NCI-H1105 (cell line): ENCODE results near the gene ADGRA1.

Experiments
- DNase-seq: peaks from one replicate; lab custom pipeline; 2025; lab: John Stamatoyannopoulos, UW

ADGRA1 gene

DNA sequence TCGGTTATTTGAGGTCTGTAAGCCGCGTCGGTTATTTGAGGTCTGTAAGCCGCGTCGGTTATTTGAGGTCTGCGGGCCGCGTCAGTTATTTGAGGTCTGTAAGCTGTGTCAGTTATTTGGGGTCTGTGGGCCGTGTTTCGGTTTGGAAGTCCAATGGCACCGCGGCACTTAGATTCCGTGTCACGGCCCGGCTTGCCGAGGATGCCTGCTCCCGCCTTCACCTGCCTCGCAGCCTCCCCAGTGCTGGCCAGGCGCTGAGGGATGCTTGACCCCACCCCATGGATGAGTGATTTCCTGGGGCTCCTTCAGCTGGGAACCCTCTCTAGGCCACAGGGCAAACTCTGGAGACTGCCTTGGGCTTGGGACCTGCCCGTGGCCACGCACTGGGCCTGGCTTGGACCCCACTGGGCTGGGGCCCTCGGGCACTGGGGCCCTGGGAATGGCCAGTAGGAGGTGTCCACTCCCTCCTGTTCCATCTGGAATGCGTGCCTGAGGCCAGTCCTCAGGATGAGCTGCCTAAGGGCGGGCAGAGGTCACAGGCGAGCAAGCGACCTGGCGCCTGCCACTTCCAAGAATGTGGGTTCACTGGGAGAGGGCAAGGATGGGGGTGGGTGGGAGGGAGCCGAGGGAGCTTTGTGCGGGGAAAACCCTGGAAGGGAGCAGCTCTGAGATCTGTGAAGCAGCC lies 25.6 kb downstream of the ADGRA1 start:
- no peak for DNase-seq

DNA sequence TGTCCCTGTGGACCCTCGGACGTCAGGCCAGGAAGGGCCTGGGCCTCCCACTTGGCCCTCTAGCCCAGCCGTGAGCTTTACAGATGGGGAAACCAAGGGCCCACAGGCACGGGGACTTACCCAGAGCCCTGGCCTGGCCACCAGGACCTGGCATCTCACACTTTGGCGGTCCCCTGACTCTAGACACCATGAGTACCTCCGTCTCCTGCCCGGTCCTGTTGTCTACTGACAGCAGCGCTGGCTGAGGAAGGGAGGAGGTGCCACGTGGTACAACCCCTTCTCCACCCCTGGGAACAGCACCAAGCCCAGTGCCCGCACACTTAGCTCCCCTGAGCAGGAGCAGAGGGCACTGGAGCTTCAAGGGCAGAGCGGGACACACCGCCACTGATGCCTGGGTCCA lies 26.1 kb downstream of the ADGRA1 start:
- no peak for DNase-seq

DNA sequence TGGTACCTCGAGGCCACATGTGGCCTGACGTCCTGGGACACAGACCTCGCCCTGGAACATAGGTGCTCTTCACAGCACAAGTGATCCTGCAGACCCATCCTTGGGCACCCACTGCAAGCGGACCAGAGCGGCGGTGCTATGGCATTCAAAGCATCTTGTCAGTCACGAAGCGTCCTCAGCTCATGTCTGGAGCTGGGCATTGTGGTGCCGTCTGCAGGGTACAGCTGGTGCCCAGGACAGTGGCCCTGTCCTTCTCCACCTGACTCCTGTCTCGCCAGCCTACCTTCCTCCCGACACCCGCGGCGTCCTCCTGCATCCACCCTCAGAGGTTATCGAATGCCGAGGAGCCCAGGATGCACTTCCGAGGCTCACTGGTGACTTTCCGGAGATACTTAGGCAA lies 26.5 kb downstream of the ADGRA1 start:
- DNase-seq, result no peak

DNA sequence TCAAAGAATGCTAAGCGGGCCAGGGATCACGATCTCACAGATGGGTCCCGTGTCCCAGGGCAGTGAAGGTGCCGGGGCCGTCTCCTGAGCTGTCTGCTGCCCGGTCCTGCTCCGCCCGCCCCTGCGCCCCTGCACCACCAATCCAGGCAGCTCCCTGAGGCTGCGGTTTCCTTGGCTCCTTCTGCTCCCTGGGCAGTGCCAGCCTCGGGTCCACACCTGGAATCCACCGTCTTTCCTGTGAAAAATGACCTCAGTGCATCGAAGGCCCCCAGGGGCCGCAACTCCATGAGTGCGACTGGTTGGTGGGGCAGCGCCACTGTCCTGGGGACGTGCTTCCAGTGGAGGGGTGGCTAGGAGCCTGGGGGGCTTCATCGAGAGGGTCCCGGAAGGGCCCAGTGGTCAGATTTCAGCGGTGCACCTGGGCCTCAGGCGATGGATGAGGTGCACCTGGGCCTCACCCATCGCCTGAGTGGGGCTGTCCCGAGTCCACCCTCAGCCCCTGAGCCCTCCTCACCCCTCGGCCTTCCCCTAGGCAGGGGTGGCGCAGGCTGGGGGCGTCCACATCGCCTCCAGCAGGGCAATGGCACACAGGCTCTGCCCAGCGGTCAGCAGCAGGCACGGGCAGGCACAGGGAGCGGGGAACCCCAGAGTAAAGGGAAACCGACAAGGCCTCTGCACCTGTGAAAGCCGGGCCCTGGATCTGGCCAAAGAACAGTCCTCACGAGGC lies 27.2 kb downstream of the ADGRA1 start:
- no peak for DNase-seq

DNA sequence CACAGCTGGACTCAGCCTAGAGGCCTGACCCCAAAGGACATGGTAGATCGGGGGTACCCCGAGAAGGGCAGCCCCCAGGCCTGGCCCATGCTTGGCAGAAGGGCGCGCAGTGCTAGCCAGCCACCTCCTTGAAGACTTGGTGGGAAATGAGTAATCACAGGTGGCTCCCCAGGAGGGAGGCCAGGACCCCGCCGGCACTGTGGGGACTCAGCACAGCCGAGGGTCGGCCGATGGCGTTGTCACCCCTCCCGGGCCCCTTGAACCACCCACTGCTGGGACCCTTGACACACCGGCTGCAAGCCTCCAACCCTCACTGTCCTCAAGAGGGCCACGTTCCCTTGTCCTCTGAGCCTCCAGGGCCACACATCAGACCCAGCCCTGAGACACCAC lies 27.7 kb downstream of the ADGRA1 start:
- no peak for DNase-seq

DNA sequence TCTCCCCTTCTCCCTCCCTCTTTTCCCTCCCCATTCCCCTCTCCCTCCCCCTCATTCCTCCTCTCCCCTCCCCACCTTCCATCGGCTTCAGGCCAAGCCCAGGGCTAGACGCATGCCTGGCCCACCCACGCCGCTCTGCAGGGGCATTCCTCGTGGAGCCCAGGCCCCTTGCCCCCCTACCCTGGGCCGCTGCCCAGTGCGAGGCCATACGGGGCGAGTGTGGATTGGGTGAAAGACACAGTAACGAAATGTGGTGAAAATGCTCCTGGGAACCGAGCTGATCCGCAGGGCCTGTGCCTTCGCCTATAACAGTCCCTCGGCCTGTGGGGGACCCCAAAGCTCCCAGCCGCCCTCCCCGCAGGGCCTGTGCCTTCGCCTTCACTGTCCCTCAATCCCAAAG lies 28.3 kb downstream of the ADGRA1 start:
- DNase-seq, result no peak

DNA sequence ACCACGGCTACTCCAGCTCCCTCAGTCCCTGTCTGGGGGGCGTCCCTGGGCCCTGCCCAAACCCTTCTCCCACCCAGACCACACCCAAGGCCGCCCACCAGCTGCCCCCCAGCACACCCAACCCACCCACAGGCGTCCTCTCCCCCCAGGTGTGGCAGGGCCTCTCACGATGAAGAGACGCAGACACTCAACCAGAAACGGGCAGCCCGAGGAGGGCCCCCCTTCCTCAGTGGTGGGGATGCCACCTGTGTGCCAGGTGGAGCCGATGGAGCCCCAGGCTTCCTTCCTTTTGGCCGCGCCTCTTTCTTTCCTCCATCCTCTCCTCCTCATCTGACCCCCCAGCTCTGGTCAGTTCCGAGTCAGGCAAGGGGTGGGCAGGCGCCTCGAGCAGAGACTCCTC lies 28.7 kb downstream of the ADGRA1 start:
- DNase-seq, result no peak

DNA sequence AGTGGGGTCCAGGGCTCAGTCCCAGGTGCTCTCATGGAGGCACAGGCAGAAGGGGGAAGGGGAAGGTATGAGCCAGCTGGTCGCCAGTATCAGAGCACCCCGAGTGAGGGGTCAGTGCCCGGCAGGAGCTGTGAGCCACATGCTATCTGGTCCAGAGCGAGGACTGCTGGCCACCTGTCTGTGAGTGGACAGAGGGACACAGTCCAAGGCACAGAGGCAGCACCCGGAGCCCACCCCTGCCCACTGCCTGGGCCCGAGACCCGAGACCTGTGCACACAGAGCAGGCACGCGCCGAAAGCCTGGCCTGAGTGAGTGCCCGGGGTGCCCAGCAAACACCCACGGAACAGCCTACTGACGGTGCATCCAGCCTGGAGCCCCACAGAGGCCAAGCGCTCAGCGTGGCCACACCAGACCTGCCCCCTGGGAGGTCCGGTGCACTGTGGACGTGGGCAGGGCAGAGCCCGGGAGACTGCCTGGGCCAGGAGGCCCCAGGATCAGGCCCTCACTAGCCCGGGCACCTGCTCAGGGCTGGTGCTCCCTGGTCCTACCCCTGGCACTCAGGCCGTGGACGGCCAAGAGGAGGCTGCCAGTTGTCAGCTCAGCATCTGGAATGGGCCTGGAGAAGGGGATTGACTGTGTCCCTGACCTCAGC lies 29.4 kb downstream of the ADGRA1 start:
- DNase-seq, result no peak

DNA sequence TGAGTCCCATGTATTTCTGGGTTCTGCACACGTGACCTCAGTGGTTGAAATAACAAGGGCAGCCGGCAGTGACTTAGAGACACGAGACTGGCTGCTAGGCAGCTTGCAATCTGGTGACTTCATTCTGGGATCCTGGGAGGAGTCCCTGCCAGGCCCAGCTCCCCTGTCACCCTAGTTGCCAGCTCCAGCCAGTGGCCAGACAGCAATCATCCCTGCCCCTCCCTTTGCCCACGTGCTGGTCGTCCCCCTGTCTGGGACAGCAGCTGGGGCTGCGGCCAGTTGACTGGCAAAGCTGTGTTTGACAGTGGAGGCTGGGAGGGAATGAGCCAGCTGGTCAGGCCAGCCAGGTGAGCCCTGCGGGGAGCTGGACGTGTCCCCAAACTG lies 30.0 kb downstream of the ADGRA1 start:
- DNase-seq, result no peak

DNA sequence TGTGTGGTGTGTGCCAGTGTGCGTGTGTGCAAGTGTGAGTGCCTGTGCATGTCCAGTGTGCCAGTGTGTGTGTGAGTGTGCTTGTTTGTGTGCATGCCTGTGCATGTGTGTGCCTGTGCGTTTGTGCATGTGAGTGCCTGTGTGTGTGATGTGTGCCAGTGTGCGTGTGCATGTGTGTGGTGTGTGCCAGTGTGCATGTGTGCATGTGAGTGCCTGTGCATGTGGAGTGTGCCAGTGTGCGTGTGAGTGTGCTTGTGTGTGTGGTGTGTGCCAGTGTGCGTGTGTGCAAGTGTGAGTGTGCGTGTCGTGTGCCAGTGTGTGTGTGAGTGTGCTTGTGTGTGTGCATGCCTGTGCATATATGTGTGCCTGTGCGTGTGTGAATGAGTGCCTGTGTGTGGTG lies 33.8 kb downstream of the ADGRA1 start:
- DNase-seq, result no peak

DNA sequence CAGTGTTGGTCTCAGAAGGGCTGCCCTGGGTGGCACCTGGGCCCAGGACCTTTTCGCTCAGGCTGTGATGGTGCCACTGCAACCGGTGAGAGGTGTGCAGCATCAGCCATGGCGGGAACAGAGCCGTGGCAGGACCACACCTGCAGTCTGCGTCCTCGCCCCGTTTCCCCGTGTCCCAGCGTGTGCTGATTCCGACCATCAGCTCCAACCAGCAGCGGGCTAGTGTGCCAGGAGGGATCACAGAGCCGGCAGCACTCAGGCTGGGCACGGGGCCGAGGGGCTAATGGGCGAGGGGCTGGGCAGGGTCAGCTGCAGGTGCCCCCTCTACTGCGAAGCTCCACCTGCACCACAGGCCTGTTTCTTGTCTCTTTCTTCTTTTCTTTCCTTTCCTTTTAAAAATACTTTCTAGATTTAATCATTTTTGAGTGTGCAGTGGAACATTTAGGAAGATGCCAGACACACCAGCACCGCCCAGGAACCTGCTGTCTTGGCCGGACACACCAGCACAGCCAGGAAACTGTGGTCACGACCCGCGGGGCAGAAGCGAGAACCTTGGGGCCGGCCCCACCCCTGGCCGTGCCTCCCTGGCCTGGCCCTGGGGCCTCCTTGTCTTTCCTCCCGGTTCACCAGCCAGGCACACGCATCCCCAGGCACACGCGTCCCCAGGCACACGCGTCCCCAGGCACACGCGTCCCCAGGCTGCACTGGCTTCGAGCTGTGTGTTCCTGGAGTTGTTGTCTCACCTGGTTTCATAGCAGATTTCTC lies 34.6 kb downstream of the ADGRA1 start:
- no peak for DNase-seq

DNA sequence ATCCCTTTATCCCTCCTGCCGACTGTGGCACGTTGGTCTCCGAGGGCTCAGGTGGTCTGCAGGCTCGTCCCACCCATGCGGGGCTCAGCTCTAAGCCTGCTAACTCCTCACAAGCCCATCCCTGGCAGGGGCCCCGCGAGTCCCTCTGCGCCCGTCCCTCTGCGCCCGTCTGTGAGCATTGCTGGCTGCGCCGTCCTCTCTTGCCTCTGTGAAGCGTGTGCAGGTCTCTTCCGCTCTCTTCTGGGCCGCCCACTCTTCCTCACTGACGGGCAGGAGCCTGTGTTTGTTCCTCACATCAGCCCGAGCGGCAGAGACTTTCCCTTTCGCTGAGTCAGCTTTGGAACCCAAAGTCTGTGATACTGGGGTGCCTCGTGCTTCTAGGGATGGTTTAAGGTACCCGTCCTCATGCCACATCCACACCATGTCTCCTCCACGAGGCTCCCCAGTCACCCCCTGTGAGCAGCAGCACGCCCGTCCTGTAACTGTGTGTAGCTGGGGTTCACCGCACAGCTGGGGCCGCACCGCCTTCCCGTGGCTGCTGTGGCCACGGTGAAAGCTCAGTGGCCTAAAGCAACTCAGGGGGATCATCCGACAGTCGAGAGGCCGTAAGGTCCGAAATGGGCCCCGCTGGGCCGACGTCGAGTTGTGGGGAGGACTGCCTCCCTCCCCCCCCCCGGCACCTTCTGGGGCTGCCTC lies 35.5 kb downstream of the ADGRA1 start:
- DNase-seq, result no peak

DNA sequence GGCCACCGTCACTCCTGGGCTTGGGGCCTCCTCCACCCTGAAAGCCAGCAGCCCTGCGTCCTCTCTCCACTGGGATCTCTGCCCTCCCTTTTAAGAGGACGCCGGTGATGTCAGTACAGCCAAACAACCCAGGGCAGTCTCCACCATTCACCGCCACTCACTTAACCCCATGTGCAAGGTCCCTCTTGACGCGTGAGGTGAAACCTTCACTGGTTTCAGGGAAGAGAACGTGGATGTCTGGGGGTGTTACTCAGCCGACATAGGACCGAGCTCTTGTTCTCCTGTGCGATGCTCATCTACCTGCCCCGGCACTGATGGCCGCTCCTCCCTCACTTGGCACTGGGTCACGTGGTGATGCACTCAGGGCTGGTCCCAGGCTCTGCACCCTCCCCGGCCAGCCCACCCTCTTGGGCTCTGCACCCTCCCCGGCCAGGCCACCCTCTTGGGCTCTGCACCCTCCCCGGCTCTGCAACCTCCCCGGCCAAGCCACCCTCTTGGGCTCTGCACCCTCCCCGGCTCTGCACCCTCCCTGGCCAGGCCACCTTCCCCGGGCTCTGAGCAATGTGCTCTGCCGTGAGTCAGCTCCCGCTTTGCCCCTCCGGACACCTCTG lies 36.1 kb downstream of the ADGRA1 start:
- DNase-seq, result no peak

DNA sequence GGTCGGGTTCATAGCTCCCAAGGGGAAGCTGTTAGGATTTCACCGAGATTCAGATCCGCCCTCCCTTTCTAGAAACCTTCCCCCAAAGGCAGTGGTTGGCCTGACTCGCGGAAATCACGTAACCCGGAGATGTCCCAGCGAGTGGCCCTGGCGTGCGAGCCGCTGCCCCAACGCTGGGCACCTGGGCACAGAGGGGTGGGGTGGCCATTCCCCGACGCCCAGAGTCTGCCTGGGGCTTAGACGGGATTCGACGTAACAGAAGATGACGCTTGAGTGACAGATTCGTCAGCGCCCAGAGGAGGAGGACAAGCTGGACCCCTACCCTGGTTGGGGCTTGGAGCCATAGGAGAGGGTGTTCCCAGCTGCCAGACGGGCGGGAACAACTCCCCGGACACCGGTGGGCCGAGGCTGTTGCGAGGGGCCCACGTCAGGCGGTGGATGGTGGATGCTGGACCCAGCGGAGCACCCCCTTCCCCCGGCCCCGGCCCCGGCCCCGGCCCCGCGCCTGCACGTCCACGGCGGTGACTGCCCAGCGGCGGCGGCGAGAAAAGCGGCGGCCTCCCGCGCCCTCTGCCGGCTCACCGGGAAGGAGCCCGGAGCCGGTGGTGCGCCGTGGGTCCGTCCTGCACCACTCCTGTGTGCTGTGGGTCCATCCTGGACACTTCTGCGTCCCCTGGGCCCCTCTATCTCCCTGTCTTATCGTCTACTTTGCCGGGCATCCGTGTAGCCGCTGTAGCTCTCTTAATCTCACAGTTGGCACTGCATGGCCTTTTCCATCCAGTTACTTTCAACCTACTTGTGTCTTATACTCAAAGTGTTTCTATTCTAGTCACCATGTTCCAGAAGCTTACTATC lies 36.9 kb downstream of the ADGRA1 start:
- no peak for DNase-seq

DNA sequence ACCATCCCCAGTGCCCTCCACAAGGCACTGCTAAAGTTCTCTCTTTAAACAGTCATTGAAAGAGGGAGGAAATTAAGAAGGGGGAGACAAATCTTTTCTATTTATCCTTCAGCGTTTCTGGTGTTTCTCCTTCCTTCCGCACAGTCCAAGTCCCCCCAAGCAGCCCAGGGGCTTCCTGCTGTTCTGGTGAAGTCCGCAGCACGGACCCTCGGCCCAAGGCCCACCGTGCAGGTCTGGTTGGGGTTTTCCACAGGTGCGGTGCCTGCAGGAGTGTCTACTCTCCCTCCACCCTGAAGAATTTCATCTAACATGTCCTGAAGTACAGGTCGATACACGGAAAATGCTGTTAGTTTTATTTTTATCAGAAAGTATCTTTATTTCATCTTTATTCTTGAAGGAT lies 38.2 kb downstream of the ADGRA1 start:
- no peak for DNase-seq

DNA sequence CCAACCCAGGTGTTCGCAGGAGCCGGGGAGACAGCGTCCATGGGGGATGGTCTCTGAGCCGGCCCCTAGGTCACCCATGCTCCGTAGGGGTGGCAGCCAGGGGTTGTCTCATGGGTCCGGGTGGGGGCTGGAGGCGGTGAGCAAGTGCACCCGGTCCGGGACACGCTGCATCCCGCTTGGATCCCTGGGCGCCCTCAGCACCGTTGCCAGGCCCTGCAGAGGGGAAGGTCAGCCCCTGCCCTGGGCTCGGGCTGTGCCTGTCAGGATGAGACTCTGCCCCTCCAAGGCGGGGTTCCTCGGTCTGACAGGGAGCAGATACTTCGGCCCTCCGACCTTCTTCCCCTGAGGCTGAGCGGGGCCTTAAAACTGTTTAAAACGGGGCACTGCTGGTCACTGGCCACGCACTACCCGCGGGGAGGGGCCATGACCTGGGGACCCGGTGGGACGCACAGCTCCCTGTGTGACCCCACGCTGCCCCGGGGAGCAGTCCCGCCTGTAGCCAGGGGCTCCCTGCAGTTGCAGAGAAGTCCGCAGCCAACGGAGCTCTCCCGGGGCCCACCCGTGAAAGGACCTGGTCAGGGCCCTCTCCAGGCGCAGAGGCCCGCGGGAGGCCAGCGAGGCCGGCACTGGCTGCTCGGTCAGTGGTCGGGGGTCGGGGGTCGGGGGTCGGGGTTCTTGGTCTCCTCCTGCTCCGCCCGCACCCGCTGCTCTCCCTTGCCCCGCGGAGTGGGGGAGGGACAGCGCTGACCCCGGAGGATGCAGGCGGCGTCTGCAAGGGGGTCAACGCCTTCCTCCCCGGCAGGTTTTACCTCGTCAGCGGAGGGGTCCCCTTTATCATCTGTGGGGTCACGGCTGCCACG lies 38.9 kb downstream of the ADGRA1 start:
- no peak for DNase-seq

DNA sequence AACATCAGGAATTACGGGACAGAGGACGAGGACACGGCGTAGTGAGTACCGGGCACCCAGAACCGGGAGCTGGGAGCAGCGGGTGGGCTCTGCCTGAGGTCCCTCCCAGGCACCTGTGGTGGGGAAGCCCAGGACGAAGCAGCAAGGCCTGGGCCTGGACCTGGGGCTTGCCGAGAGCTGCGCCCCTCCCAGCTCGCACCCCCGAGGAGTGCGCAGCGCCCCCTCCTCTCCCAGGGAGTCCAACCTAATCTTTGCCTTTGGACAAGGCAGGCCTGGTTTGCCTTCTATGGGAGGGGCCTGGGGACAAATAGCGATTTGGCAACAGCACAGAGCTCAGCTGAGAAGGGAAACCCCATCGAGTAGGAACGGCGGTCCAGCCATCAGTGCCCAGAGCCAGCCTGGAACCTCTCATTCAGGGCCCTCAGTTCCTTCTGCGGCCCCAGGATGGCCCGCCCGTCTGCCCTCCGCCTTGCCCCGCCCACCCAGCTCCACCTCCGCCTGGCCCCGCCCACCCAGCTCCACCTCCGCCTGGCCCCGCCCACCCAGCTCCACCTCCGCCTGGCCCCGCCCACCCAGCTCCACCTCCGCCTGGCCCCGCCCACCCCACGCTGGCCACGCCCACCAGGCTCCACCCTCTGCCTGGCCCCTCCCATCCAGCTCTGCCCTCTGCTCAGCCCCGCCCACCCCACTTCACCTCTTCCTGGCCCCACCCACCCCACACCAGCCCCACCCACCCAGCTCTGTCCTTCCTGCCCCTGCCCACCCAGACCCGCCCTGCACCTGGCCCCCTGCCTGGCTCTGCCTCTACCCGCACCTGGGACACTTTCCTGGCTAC lies 39.8 kb downstream of the ADGRA1 start:
- no peak for DNase-seq

DNA sequence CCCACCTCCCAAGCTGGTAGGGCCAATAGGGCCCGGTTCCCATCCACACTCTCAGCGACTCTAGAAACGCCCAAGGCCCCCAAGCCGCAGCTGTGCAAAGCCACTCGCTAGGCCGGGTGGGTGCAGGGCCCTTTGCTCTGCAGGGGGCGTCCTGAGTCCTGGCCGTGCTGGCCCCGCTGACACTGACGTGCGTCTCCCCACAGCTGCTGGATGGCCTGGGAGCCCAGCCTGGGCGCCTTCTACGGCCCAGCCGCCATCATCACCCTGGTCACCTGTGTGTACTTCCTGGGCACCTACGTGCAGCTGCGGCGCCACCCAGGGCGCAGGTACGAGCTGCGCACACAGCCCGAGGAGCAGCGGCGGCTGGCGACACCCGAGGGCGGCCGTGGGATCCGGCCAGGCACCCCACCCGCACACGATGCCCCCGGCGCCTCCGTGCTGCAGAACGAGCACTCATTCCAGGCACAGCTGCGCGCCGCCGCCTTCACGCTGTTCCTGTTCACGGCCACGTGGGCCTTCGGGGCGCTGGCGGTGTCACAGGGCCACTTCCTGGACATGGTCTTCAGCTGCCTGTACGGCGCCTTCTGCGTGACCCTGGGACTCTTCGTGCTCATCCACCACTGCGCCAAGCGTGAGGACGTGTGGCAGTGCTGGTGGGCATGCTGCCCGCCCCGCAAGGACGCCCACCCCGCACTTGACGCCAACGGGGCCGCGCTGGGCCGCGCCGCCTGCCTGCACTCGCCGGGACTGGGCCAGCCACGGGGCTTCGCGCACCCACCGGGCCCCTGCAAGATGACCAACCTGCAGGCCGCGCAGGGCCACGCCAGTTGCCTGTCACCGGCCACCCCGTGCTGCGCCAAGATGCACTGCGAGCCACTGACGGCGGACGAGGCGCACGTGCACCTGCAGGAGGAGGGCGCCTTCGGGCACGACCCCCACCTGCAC lies 40.7 kb downstream of the ADGRA1 start:
- no peak for DNase-seq
